Fibroblast of lung (primary cell): ENCODE data around the gene FREM2.

Experiments
- EZH2 ChIP-seq: IDR thresholded peaks from 2 replicates; pipeline ENCODE4 v1.5.1; 2012; ENCODE audit warnings: low read length, control low read depth, mild to moderate bottlenecking; ENCODE audit errors: missing control alignments
- TF ChIP-seq, protein P1 (sequence below), 2 donors: IDR thresholded peaks in 1 of 2; conservative IDR thresholded peaks in 1 of 2; 1 replicate in 1 of 2; 2 replicates in 1 of 2; pipeline ENCODE4 v1.5.1; 2011 to 2012; ENCODE audit warnings: low read length in 2 of 2, control low read depth in 1 of 2, inconsistent platforms in 1 of 2, low read depth in 1 of 2, mild to moderate bottlenecking in 1 of 2

DNA sequence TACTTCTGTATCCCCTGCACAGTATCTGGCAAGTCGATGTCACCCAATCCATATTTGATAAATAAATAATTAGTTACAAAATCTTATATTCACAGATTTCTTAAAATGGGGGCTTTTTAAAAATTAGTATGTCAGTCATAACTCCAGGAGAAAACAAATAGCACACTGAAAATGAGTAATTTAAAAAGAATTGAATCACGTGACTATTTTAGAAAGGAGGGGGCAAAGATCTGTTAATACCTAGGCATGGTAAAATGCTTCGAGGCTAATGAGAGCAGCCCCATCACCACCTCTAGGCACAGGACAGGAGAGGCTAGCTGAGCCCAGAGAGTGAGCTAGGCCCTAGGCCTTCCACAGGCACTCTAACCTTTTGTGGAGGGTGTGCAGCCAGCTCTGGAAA, 94.7 kb downstream of the FREM2 start:
- TF ChIP-seq EZH2, result no peak
- TF ChIP-seq, protein P1, sequence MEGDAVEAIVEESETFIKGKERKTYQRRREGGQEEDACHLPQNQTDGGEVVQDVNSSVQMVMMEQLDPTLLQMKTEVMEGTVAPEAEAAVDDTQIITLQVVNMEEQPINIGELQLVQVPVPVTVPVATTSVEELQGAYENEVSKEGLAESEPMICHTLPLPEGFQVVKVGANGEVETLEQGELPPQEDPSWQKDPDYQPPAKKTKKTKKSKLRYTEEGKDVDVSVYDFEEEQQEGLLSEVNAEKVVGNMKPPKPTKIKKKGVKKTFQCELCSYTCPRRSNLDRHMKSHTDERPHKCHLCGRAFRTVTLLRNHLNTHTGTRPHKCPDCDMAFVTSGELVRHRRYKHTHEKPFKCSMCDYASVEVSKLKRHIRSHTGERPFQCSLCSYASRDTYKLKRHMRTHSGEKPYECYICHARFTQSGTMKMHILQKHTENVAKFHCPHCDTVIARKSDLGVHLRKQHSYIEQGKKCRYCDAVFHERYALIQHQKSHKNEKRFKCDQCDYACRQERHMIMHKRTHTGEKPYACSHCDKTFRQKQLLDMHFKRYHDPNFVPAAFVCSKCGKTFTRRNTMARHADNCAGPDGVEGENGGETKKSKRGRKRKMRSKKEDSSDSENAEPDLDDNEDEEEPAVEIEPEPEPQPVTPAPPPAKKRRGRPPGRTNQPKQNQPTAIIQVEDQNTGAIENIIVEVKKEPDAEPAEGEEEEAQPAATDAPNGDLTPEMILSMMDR (conservative IDR thresholded peaks at IDR 0.05 in 1 of 2, IDR thresholded peaks at IDR 0.05 in 1 of 2; ENCODE audit: low read depth in 1 of 2, low read length in 2 of 2), result no peak
